ENCODE results near the gene TWIST2. TPM values are rescaled to one million over a fixed set of nuclear protein-coding genes. Genes with fewer than 3 reads are reported as not detected.

The TWIST2 gene
- polyA plus RNA-seq, 4 donors = 4.2 to 7.2 (median 4.6) TPM

- no peak for DNase-seq (ENCODE audit: low read depth in 4 of 4, low spot score in 2 of 4)
Observed at GRCh38 chr2:238900511-238900910, 52.6 kb downstream of the TWIST2 start.

- no peak for DNase-seq (ENCODE audit: low read depth in 4 of 4, low spot score in 2 of 4)
Observed at GRCh38 chr2:238901461-238902057, 53.7 kb downstream of the TWIST2 start.

GRCh38 chr2:238902285-238902684 lies 54.4 kb downstream of the TWIST2 start:
- no peak for DNase-seq (ENCODE audit: low read depth in 4 of 4, low spot score in 2 of 4)

- no peak for DNase-seq (ENCODE audit: low read depth in 4 of 4, low spot score in 2 of 4)
Observed at GRCh38 chr2:238903141-238903540, 55.3 kb downstream of the TWIST2 start.

- no peak for DNase-seq (ENCODE audit: low read depth in 4 of 4, low spot score in 2 of 4)
Observed at GRCh38 chr2:238904177-238904576, 56.3 kb downstream of the TWIST2 start.

GRCh38 chr2:238904716-238905115 lies 56.8 kb downstream of the TWIST2 start:
- no peak for DNase-seq (ENCODE audit: low read depth in 4 of 4, low spot score in 2 of 4)

- no peak for DNase-seq (ENCODE audit: low read depth in 4 of 4, low spot score in 2 of 4)
Observed at GRCh38 chr2:238905224-238905623, 57.3 kb downstream of the TWIST2 start.

- no peak for DNase-seq (ENCODE audit: low read depth in 4 of 4, low spot score in 2 of 4)
Observed at GRCh38 chr2:238905644-238906043, 57.8 kb downstream of the TWIST2 start.

- no peak for DNase-seq (ENCODE audit: low read depth in 4 of 4, low spot score in 2 of 4)
Observed at GRCh38 chr2:238906254-238906935, 58.5 kb downstream of the TWIST2 start.

- no peak for DNase-seq (ENCODE audit: low read depth in 4 of 4, low spot score in 2 of 4)
Observed at GRCh38 chr2:238906936-238907716, 59.2 kb downstream of the TWIST2 start.

- no peak for DNase-seq (ENCODE audit: low read depth in 4 of 4, low spot score in 2 of 4)
Observed at GRCh38 chr2:238907717-238908173, 59.9 kb downstream of the TWIST2 start.

GRCh38 chr2:238908960-238909951 lies 61.4 kb downstream of the TWIST2 start:
- DNase-seq (ENCODE audit: low read depth in 4 of 4, low spot score in 2 of 4) = no peak

GRCh38 chr2:238910751-238911351 lies 63.0 kb downstream of the TWIST2 start:
- no peak for DNase-seq (ENCODE audit: low read depth in 4 of 4, low spot score in 2 of 4)

GRCh38 chr2:238911376-238912227 lies 63.7 kb downstream of the TWIST2 start:
- no peak for DNase-seq (ENCODE audit: low read depth in 4 of 4, low spot score in 2 of 4)

- no peak for DNase-seq (ENCODE audit: low read depth in 4 of 4, low spot score in 2 of 4)
Observed at GRCh38 chr2:238912228-238912915, 64.5 kb downstream of the TWIST2 start.

- DNase-seq (ENCODE audit: low read depth in 4 of 4, low spot score in 2 of 4) = no peak
Observed at GRCh38 chr2:238912916-238913875, 65.3 kb downstream of the TWIST2 start.

GRCh38 chr2:238913931-238914647 lies 66.2 kb downstream of the TWIST2 start:
- DNase-seq (ENCODE audit: low read depth in 4 of 4, low spot score in 2 of 4) = no peak

All from left renal cortex interstitium (tissue), 4 donors.